Endodermal cell (in vitro differentiated cells): ENCODE data around the gene SBF2. TPM values are rescaled to one million over a fixed set of nuclear protein-coding genes. Genes with fewer than 3 reads are reported as not detected.

Experiments
- DNase-seq: peaks from one replicate; pipeline ENCODE4 v3.0.0-alpha.2; 2017
- H3K27ac ChIP-seq: 2 replicates; pipeline ENCODE4 v1.5.1; 2013; ENCODE audit warnings: mild to moderate bottlenecking, low read depth, low read length, moderate library complexity
- H3K27me3 ChIP-seq: 2 replicates; pipeline ENCODE4 v1.6.1; 2013; ENCODE audit warnings: mild to moderate bottlenecking, low read length, moderate library complexity; ENCODE audit not compliant: insufficient read depth, control insufficient read depth, poor library complexity, severe bottlenecking
- H3K36me3 ChIP-seq: 2 replicates; pipeline ENCODE4 v1.7.0; 2013; ENCODE audit warnings: mild to moderate bottlenecking, low read length, moderate library complexity; ENCODE audit not compliant: control insufficient read depth, insufficient read depth
- H3K4me1 ChIP-seq: one replicate; pipeline ENCODE4 v1.7.0; 2013; ENCODE audit warnings: low read length; ENCODE audit not compliant: control insufficient read depth, insufficient read depth
- H3K4me3 ChIP-seq: 2 replicates; pipeline ENCODE4 v1.5.1; 2013; ENCODE audit warnings: mild to moderate bottlenecking, low read length, moderate library complexity
- H3K9ac ChIP-seq: 2 replicates; pipeline ENCODE4 v1.6.1; 2013; ENCODE audit warnings: mild to moderate bottlenecking, low read length, moderate library complexity; ENCODE audit not compliant: poor library complexity, severe bottlenecking; ENCODE audit errors: extremely low read depth
- H3K9me3 ChIP-seq: 2 replicates; pipeline ENCODE4 v1.6.1; 2013; ENCODE audit warnings: mild to moderate bottlenecking, low read length, moderate library complexity; ENCODE audit not compliant: control insufficient read depth
- H3K27ac Mint-ChIP-seq: 2 replicates; pipeline ENCODE4 v1.8.0; 2020; ENCODE audit warnings: mixed read lengths
- H3K27me3 Mint-ChIP-seq: 2 replicates; pipeline ENCODE4 v1.8.0; 2021; ENCODE audit warnings: mild to moderate bottlenecking, mixed read lengths; ENCODE audit not compliant: insufficient read depth
- H3K36me3 Mint-ChIP-seq: 2 replicates; pipeline ENCODE4 v1.8.0; 2020; ENCODE audit warnings: low read depth, mixed read lengths
- H3K4me1 Mint-ChIP-seq: 2 replicates; pipeline ENCODE4 v1.8.0; 2020; ENCODE audit warnings: mixed read lengths
- H3K4me3 Mint-ChIP-seq: 2 replicates; pipeline ENCODE4 v1.8.0; 2020; ENCODE audit warnings: mild to moderate bottlenecking, moderate library complexity, mixed read lengths
- H3K9me3 Mint-ChIP-seq: 2 replicates; pipeline ENCODE4 v1.8.0; 2020; ENCODE audit warnings: mild to moderate bottlenecking, mixed read lengths
- CTCF ChIP-seq: fragments of 200-600 bp; sonication (generic); conservative IDR thresholded peaks from 2 replicates; pipeline ENCODE4 v1.5.0; 2021; ENCODE audit warnings: antibody characterized with exemption, mild to moderate bottlenecking
- WGBS, 2 experiments: methylation state at CpG; one replicate each; pipeline versions ENCODE4 v1.1.5 to v1.1.7; 2013; ENCODE audit warnings: missing lambda C conversion rate in 2 of 2, mixed read lengths in 1 of 2; ENCODE audit not compliant: insufficient coverage in 1 of 2, insufficient read length in 1 of 2; 5-methylcytosine and 5-hydroxymethylcytosine counted together
- total RNA-seq, 2 donors: library from RNA; stranded (reverse); fragmentation: NEBNext Ultra II Directional in 1 of 2; extraction: Animal tissue kit (Norgen Biotek cat#: 25700) in 1 of 2; gene quantifications; 2 replicates in 1 of 2; 3 replicates in 1 of 2; pipeline ENCODE4 v1.2.1, GENCODE V29; 2021

Gene SBF2
- total RNA-seq, 2 donors from 2014 or later = 27.1 to 32.5 TPM

DNA sequence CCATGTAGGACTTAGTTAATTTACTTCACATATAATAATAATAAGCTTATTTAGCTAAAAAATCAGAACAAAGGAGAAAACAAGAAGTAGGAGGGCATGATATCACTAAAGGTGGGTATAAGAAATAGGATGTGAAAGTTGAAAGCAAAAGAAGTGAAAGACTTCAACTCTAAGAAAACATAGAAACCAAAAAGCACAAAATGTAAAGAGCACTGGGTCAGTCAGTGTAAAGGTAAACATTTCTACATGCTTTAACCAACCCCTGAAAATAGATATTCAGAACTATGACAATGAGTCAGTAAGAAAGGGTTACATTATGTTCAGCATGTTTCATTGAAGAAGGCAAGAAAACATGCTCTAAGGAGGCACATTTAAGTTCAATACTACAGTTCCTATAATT, 331.3 kb downstream of the SBF2 start:
- no peak overlapping the region for H3K4me3 ChIP-seq
- no peaks in the 10 kb centered on the region for H3K9me3 Mint-ChIP-seq
- H3K4me1 ChIP-seq = no peaks in the 10 kb centered on the region
- H3K9ac ChIP-seq = no peak overlapping the region
- H3K36me3 ChIP-seq = peaks cover 9% of the 10 kb centered on the region
- no peak for TF ChIP-seq CTCF
- H3K4me3 Mint-ChIP-seq = no peak overlapping the region
- no peaks in the 10 kb centered on the region for H3K4me1 Mint-ChIP-seq
- peaks cover 35% of the 10 kb centered on the region for H3K36me3 Mint-ChIP-seq
- no peak overlapping the region for H3K27ac ChIP-seq
- DNase-seq = no peak
- H3K9me3 ChIP-seq = peaks cover 4% of the 10 kb centered on the region
- H3K27me3 ChIP-seq = no peaks in the 10 kb centered on the region
- H3K27me3 Mint-ChIP-seq = no peaks in the 10 kb centered on the region
- no peak overlapping the region for H3K27ac Mint-ChIP-seq

DNA sequence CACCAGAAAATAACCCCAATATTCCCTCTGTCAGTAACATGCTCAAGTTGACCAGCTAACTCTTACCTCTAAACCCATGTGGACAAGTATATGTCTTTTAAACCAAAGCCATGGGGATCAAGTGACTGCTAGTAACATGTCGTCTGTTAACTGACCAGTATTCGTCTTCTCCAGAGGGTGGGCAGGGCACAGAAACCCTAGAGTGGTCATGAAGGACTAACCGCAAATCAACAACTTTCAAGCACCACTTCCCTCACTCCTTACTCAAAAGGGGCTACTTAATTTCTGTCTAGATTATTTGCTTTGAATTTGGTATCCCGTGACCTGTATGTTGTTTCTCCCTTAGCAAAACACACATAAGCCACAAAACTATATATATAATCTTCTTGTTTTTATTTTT, 336.9 kb downstream of the SBF2 start:
- H3K9me3 Mint-ChIP-seq = peaks cover 2% of the 10 kb centered on the region
- no peaks in the 10 kb centered on the region for H3K27me3 Mint-ChIP-seq
- no peak overlapping the region for H3K4me3 Mint-ChIP-seq
- Histone ChIP-seq H3K27ac (no peak overlapping the region), H3K27me3 (no peaks in the 10 kb centered on the region), H3K4me1 (no peaks in the 10 kb centered on the region), H3K9ac (no peak overlapping the region), H3K36me3 (peaks cover 4% of the 10 kb centered on the region), H3K9me3 (no peaks in the 10 kb centered on the region), H3K4me3 (no peak overlapping the region)
- H3K36me3 Mint-ChIP-seq = peaks cover 21% of the 10 kb centered on the region
- H3K27ac Mint-ChIP-seq = no peak overlapping the region
- WGBS, 2 experiments = 90% methylated on average over 4 of the region's 4 CpGs; no CpG with 5 or more reads in 1 of the 2 experiments
- H3K4me1 Mint-ChIP-seq = peaks cover 6% of the 10 kb centered on the region
- no peak for TF ChIP-seq CTCF
- no peak for DNase-seq

DNA sequence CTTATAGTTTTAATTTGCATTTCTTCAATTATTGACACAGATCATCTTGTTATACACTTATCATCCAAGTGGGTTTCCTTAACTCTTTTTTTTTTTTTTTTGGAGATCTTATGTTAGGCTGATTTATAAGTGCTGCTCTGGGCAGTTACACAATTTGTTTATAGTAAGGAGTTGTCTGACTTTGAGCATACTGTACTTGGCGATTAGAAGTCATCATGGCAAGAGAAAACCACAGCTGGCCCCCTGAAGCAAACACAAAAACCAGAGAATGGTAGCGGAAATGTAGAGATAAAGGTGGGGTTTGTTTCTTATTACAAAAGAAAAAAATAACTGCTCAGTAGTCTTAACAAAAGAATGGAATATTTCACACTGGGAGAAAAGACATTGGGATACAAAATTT, 337.5 kb downstream of the SBF2 start:
- Mint-ChIP-seq H3K4me1 (peaks cover 7% of the 10 kb centered on the region), H3K36me3 (peaks cover 18% of the 10 kb centered on the region), H3K27me3 (no peaks in the 10 kb centered on the region), H3K9me3 (peaks cover 2% of the 10 kb centered on the region), H3K4me3 (no peak overlapping the region), H3K27ac (no peak overlapping the region)
- Histone ChIP-seq H3K4me1 (no peaks in the 10 kb centered on the region), H3K9me3 (no peaks in the 10 kb centered on the region), H3K36me3 (peaks cover 4% of the 10 kb centered on the region), H3K4me3 (no peak overlapping the region), H3K9ac (no peak overlapping the region), H3K27me3 (no peaks in the 10 kb centered on the region), H3K27ac (no peak overlapping the region)
- no peak for DNase-seq
- 86 to 97% methylated on average over 1 to 2 of the region's 2 CpGs for WGBS, 2 experiments
- TF ChIP-seq CTCF = no peak
